Thoracic aorta (tissue), 2 donors: ENCODE results near the gene GOLGA6L9. TPM values are rescaled to one million over a fixed set of nuclear protein-coding genes. Genes with fewer than 3 reads are reported as not detected.
A peak's percentile ranks its signal among the peaks of the same experiment; 100 is the strongest.
"Not testable (repeated sequence)": the region's sequence is repeated elsewhere in the genome, so short reads cannot be mapped to it uniquely, and the experiment has no call there.

Experiments
- ATAC-seq: fragments of 150-250 bp; one replicate; pipeline ENCODE4 v1.8.0; 2017; ENCODE audit warnings: low read depth; ENCODE audit not compliant: insufficient number of reproducible peaks, low FRiP score
- DNase-seq: peaks from one replicate; pipeline ENCODE4 v3.0.0-alpha.2; 2020; ENCODE audit warnings: low spot score
- H3K27ac ChIP-seq, 2 donors: fragments of 200-600 bp; sonication (generic); 1 replicate in 1 of 2; 2 replicates in 1 of 2; pipeline ENCODE4 v1.5.1; 2016; ENCODE audit warnings: mild to moderate bottlenecking in 2 of 2, moderate library complexity in 2 of 2
- H3K27me3 ChIP-seq: fragments of 200-600 bp; sonication (generic); replicated peaks from 2 replicates; pipeline ENCODE4 v1.6.0; 2016; ENCODE audit warnings: mild to moderate bottlenecking; ENCODE audit not compliant: insufficient read depth
- H3K36me3 ChIP-seq: fragments of 200-600 bp; sonication (generic); one replicate; pipeline ENCODE4 v1.5.1; 2016
- H3K4me1 ChIP-seq, 2 donors: fragments of 200-600 bp; sonication (generic); 1 replicate in 1 of 2; 2 replicates in 1 of 2; pipeline versions ENCODE4 v1.5.1 to v1.6.0; 2016; ENCODE audit warnings: low read depth in 2 of 2, mild to moderate bottlenecking in 1 of 2; ENCODE audit not compliant: control insufficient read depth in 1 of 2
- H3K4me3 ChIP-seq: fragments of 200-600 bp; sonication (generic); 2 replicates; pipeline ENCODE4 v1.5.1; 2016; ENCODE audit warnings: mild to moderate bottlenecking
- H3K9me3 ChIP-seq: fragments of 200-600 bp; sonication (generic); 2 replicates; pipeline ENCODE4 v1.5.1; 2016
- CTCF ChIP-seq: fragments of 200-600 bp; sonication (generic); IDR thresholded peaks from one replicate; pipeline ENCODE4 v1.5.1; 2019; ENCODE audit warnings: antibody characterized with exemption
- total RNA-seq, 2 donors: library from RNA; depleted of rRNA; stranded (reverse); fragments of >200 nt; gene quantifications; one replicate each; pipeline versions ENCODE4 v1.1.0 to v1.2.3, GENCODE V29; 2016

Gene GOLGA6L9
- total RNA-seq, 2 donors from 2014 or later: 1.8 to 3.2 TPM

- not testable (repeated sequence) for ATAC-seq, H3K9me3 ChIP-seq, H3K4me1 ChIP-seq, H3K36me3 ChIP-seq, H3K27me3 ChIP-seq, DNase-seq
- TF ChIP-seq CTCF: peak; percentile 19
- Histone ChIP-seq H3K4me3 (peak overlapping the region; percentile 71), H3K27ac (peak overlapping the region; percentile 43 to 70)
Observed at GRCh38 chr15:82445420-82445819, 15.8 kb downstream of the GOLGA6L9 start.

- not testable (repeated sequence) for H3K27ac ChIP-seq, ATAC-seq, DNase-seq, H3K27me3 ChIP-seq, H3K9me3 ChIP-seq, H3K4me1 ChIP-seq, H3K36me3 ChIP-seq, H3K4me3 ChIP-seq
Observed at GRCh38 chr15:82457336-82457735, 27.7 kb downstream of the GOLGA6L9 start.

GRCh38 chr15:82465629-82466028 is 36.0 kb downstream of the GOLGA6L9 start:
- H3K4me1 ChIP-seq, H3K4me3 ChIP-seq, H3K36me3 ChIP-seq, ATAC-seq, DNase-seq, H3K9me3 ChIP-seq, H3K27ac ChIP-seq, H3K27me3 ChIP-seq: not testable (repeated sequence)

GRCh38 chr15:82468205-82468604 is 38.6 kb downstream of the GOLGA6L9 start:
- not testable (repeated sequence) for H3K27ac ChIP-seq, H3K36me3 ChIP-seq, H3K4me3 ChIP-seq, H3K9me3 ChIP-seq, DNase-seq, H3K27me3 ChIP-seq, H3K4me1 ChIP-seq, ATAC-seq

- not testable (repeated sequence) for H3K9me3 ChIP-seq, H3K27me3 ChIP-seq, H3K4me3 ChIP-seq, H3K4me1 ChIP-seq, H3K36me3 ChIP-seq, DNase-seq, H3K27ac ChIP-seq, ATAC-seq
Observed at GRCh38 chr15:82469381-82469780, 39.8 kb downstream of the GOLGA6L9 start.

GRCh38 chr15:82472269-82472982 is 42.8 kb downstream of the GOLGA6L9 start:
- not testable (repeated sequence) for H3K27ac ChIP-seq, H3K9me3 ChIP-seq, DNase-seq, H3K27me3 ChIP-seq, H3K4me1 ChIP-seq, H3K4me3 ChIP-seq, H3K36me3 ChIP-seq, ATAC-seq

GRCh38 chr15:82474596-82475325 is 45.1 kb downstream of the GOLGA6L9 start:
- not testable (repeated sequence) for H3K4me1 ChIP-seq, H3K4me3 ChIP-seq, DNase-seq, ATAC-seq, H3K27me3 ChIP-seq, H3K27ac ChIP-seq, H3K9me3 ChIP-seq, H3K36me3 ChIP-seq

GRCh38 chr15:82475345-82475967 is 45.8 kb downstream of the GOLGA6L9 start:
- not testable (repeated sequence) for DNase-seq

GRCh38 chr15:82476697-82477342 is 47.2 kb downstream of the GOLGA6L9 start:
- DNase-seq, H3K4me3 ChIP-seq, H3K27me3 ChIP-seq, H3K27ac ChIP-seq, H3K36me3 ChIP-seq, H3K9me3 ChIP-seq, ATAC-seq, H3K4me1 ChIP-seq: not testable (repeated sequence)

More at GRCh38 chr15:82475345-82475967, 45.8 kb downstream of the GOLGA6L9 start:
- not testable (repeated sequence) for H3K4me3 ChIP-seq, H3K9me3 ChIP-seq, ATAC-seq, H3K27me3 ChIP-seq, H3K27ac ChIP-seq, H3K4me1 ChIP-seq, H3K36me3 ChIP-seq

GRCh38 chr15:82477343-82478057 is 47.9 kb downstream of the GOLGA6L9 start:
- not testable (repeated sequence) for ATAC-seq, H3K27ac ChIP-seq, H3K36me3 ChIP-seq, H3K9me3 ChIP-seq, H3K27me3 ChIP-seq, DNase-seq, H3K4me1 ChIP-seq, H3K4me3 ChIP-seq
